H1 (cell line): Measurements from ENCODE around the gene ATG4C. TPM values are rescaled to one million over a fixed set of nuclear protein-coding genes. Genes with fewer than 3 reads are reported as not detected.

Source experiments
- CTCF ChIA-PET: fragments of 300-600 bp; sonication (Branson Sonifier 250); formaldehyde crosslinking; loops from one replicate; lab custom pipeline; 2021; ENCODE audit not compliant: partially characterized antibody; lab: Charles Lee
- POLR2A ChIA-PET: fragments of 300-600 bp; sonication (Branson Sonifier 250); formaldehyde crosslinking; loops from one replicate; lab custom pipeline; 2021; ENCODE audit warnings: inconsistent platforms; ENCODE audit not compliant: partially characterized antibody; lab: Charles Lee
- DNase-seq, 2 experiments: peaks; one replicate each; pipeline versions ENCODE4 v3.0.0 to v3.0.0-alpha.2; 2010 to 2022; ENCODE audit warnings: low spot score in 2 of 2, low read depth in 1 of 2, mixed read lengths in 1 of 2
- FAIRE-seq: peaks from 2 replicates; lab custom pipeline; 2011; peaks lifted over from hg19 to GRCh38; lab: Jason Lieb, UNC
- H2AFZ ChIP-seq: 2 replicates; pipeline ENCODE4 v1.8.1; 2012; ENCODE audit warnings: low read length, inconsistent platforms
- H2AK5ac ChIP-seq: 2 replicates; pipeline ENCODE4 v1.6.1; 2013; ENCODE audit warnings: low read depth, low read length
- H2BK120ac ChIP-seq: replicated peaks from 2 replicates; pipeline ENCODE3; 2013; ENCODE audit warnings: low read depth, low read length, inconsistent platforms
- H2BK12ac ChIP-seq: 2 replicates; pipeline ENCODE4 v1.6.1; 2013; ENCODE audit warnings: low read depth, low read length
- H2BK15ac ChIP-seq: 2 replicates; pipeline ENCODE4 v1.6.1; 2013; ENCODE audit warnings: low read length
- H2BK20ac ChIP-seq: 2 replicates; pipeline ENCODE4 v1.6.1; 2013; ENCODE audit warnings: low read length
- H2BK5ac ChIP-seq: 2 replicates; pipeline ENCODE4 v1.6.1; 2013; ENCODE audit warnings: low read depth, low read length
- H3K14ac ChIP-seq: 2 replicates; pipeline ENCODE4 v1.6.1; 2013; ENCODE audit warnings: inconsistent platforms; ENCODE audit not compliant: insufficient read length
- H3K18ac ChIP-seq: 2 replicates; pipeline ENCODE4 v1.6.1; 2013; ENCODE audit warnings: low read length; ENCODE audit errors: extremely low read depth
- H3K23ac ChIP-seq: 2 replicates; pipeline ENCODE4 v1.6.1; 2013; ENCODE audit warnings: inconsistent platforms; ENCODE audit not compliant: insufficient read length
- H3K23me2 ChIP-seq: 2 replicates; pipeline ENCODE4 v1.6.1; 2013; ENCODE audit warnings: low read depth, low read length
- H3K27ac ChIP-seq: 2 replicates; pipeline ENCODE4 v1.6.1; 2011; ENCODE audit warnings: low read depth, low read length, inconsistent platforms
- H3K27me3 ChIP-seq, 4 experiments: replicated peaks in 1 of 4; 1 replicate in 1 of 4; 2 replicates in 3 of 4; pipeline versions ENCODE4 v1.6.1 to v1.8.1; 2011 to 2013; ENCODE audit warnings: low read length in 3 of 4, mild to moderate bottlenecking in 3 of 4, inconsistent platforms in 2 of 4, mixed read lengths in 2 of 4, moderate library complexity in 1 of 4; ENCODE audit not compliant: control insufficient read depth in 3 of 4, insufficient read depth in 3 of 4; ENCODE audit errors: extremely low read depth in 1 of 4
- H3K36me3 ChIP-seq, 4 experiments: 2 replicates each; pipeline versions ENCODE4 v1.6.1 to v1.8.1; 2011 to 2013; ENCODE audit warnings: mild to moderate bottlenecking in 4 of 4, low read length in 3 of 4, moderate library complexity in 2 of 4, control low read depth in 1 of 4, inconsistent platforms in 1 of 4; ENCODE audit not compliant: insufficient read depth in 4 of 4, control insufficient read depth in 2 of 4
- H3K4ac ChIP-seq: replicated peaks from 2 replicates; pipeline ENCODE3; 2013; ENCODE audit warnings: low read length, low read depth, mixed read lengths, inconsistent platforms; ENCODE audit not compliant: insufficient read length
- H3K4me1 ChIP-seq, 4 experiments: replicated peaks in 1 of 4; 1 replicate in 1 of 4; 2 replicates in 3 of 4; pipeline versions ENCODE4 v1.6.1 to v1.8.1; 2011 to 2013; ENCODE audit warnings: low read length in 3 of 4, inconsistent platforms in 2 of 4, mixed read lengths in 1 of 4; ENCODE audit not compliant: insufficient read depth in 4 of 4, control insufficient read depth in 3 of 4
- H3K4me2 ChIP-seq, 2 experiments: 2 replicates each; pipeline versions ENCODE4 v1.6.1 to v1.8.1; 2011 to 2013; ENCODE audit warnings: low read depth in 2 of 2, low read length in 2 of 2, control low read depth in 1 of 2, inconsistent platforms in 1 of 2, mild to moderate bottlenecking in 1 of 2; ENCODE audit not compliant: insufficient read depth in 1 of 2
- H3K4me3 ChIP-seq, 4 experiments: fragments of 200-600, 300-600 bp in 1 of 4; sonication (generic), shearing (Covaris generic), sonication (Bioruptor Twin) in 1 of 4; 2 replicates each; pipeline versions ENCODE4 v1.5.1 to v1.8.1; 2011 to 2016; ENCODE audit warnings: low read length in 4 of 4, low read depth in 3 of 4, control low read depth in 2 of 4, inconsistent platforms in 2 of 4, mild to moderate bottlenecking in 2 of 4, mixed read lengths in 1 of 4, moderate library complexity in 1 of 4; ENCODE audit not compliant: insufficient read depth in 2 of 4; ENCODE audit errors: extremely low read depth in 1 of 4
- H3K56ac ChIP-seq: replicated peaks from 2 replicates; pipeline ENCODE3; 2013; ENCODE audit warnings: low read depth, mild to moderate bottlenecking, mixed read lengths, low read length, inconsistent platforms; ENCODE audit not compliant: insufficient read length
- H3K79me1 ChIP-seq: 2 replicates; pipeline ENCODE4 v1.6.1; 2013; ENCODE audit warnings: low read depth, low read length, control low read depth
- H3K79me2 ChIP-seq, 2 experiments: 2 replicates each; pipeline versions ENCODE4 v1.6.1 to v1.8.1; 2012 to 2013; ENCODE audit warnings: low read length in 2 of 2, mild to moderate bottlenecking in 2 of 2, inconsistent platforms in 1 of 2; ENCODE audit not compliant: insufficient read depth in 2 of 2, control insufficient read depth in 1 of 2
- H3K9ac ChIP-seq, 4 experiments: replicated peaks in 1 of 4; 1 replicate in 1 of 4; 2 replicates in 3 of 4; pipeline versions ENCODE4 v1.6.1 to v1.8.1; 2011 to 2013; ENCODE audit warnings: low read depth in 3 of 4, low read length in 3 of 4, control low read depth in 2 of 4, mild to moderate bottlenecking in 2 of 4, moderate library complexity in 2 of 4, inconsistent platforms in 1 of 4; ENCODE audit errors: extremely low read depth in 1 of 4
- H3K9me3 ChIP-seq, 2 experiments: 2 replicates each; pipeline versions ENCODE4 v1.6.1 to v1.8.1; 2012 to 2013; ENCODE audit warnings: mild to moderate bottlenecking in 2 of 2, moderate library complexity in 2 of 2, control low read depth in 1 of 2, inconsistent platforms in 1 of 2, low read depth in 1 of 2, low read length in 1 of 2, mixed read lengths in 1 of 2; ENCODE audit not compliant: insufficient read depth in 2 of 2
- H4K20me1 ChIP-seq, 2 experiments: replicated peaks in 1 of 2; 2 replicates each; pipeline versions ENCODE3 to v1.8.1; 2011 to 2013; ENCODE audit warnings: inconsistent platforms in 2 of 2, low read length in 2 of 2, mild to moderate bottlenecking in 1 of 2; ENCODE audit not compliant: insufficient read depth in 2 of 2, control insufficient read depth in 1 of 2
- H4K5ac ChIP-seq: 2 replicates; pipeline ENCODE4 v1.6.1; 2013; ENCODE audit warnings: low read length, low read depth, mixed read lengths, inconsistent platforms; ENCODE audit not compliant: insufficient read length
- H4K8ac ChIP-seq: 2 replicates; pipeline ENCODE4 v1.8.0; 2013; ENCODE audit warnings: mild to moderate bottlenecking, moderate library complexity, low read length, inconsistent platforms; ENCODE audit not compliant: insufficient read depth; ENCODE audit errors: extremely low read depth
- H4K91ac ChIP-seq: replicated peaks from 2 replicates; pipeline ENCODE3; 2013; ENCODE audit warnings: low read length, mixed read lengths, inconsistent platforms; ENCODE audit not compliant: insufficient read length
- ASH2L ChIP-seq: fragments of 200-600, 300-600 bp; sonication (generic); IDR thresholded peaks from one replicate; pipeline ENCODE4 v1.7.1; 2017; ENCODE audit warnings: low read length
- HDAC6 ChIP-seq: IDR thresholded peaks from one replicate; pipeline ENCODE4 v1.7.1; 2012; ENCODE audit warnings: low read depth, mild to moderate bottlenecking, inconsistent platforms, low read length, moderate library complexity
- JUN ChIP-seq: IDR thresholded peaks from 2 replicates; pipeline ENCODE4 v1.6.1; 2011; ENCODE audit warnings: low read depth, mild to moderate bottlenecking, improper control_type of control experiment, low read length
- KDM5A ChIP-seq: fragments of 200-600 bp; IDR thresholded peaks from 2 replicates; pipeline ENCODE4 v1.7.1; 2012; ENCODE audit warnings: mild to moderate bottlenecking, low read length, inconsistent platforms, mixed read lengths
- RAD21 ChIP-seq, 2 experiments: IDR thresholded peaks in 1 of 2; conservative IDR thresholded peaks in 1 of 2; 2 replicates each; pipeline ENCODE4 v1.6.1; 2011; ENCODE audit warnings: low read depth in 2 of 2, low read length in 2 of 2, improper control_type of control experiment in 1 of 2, inconsistent platforms in 1 of 2, mild to moderate bottlenecking in 1 of 2, moderate library complexity in 1 of 2
- RBBP5 ChIP-seq: IDR thresholded peaks from 2 replicates; pipeline ENCODE4 v1.7.1; 2012; ENCODE audit warnings: low read depth, mild to moderate bottlenecking, inconsistent platforms, low read length, moderate library complexity, borderline replicate concordance
- SIX5 ChIP-seq: IDR thresholded peaks from 2 replicates; pipeline ENCODE4 v1.6.1; 2011; ENCODE audit warnings: mild to moderate bottlenecking, low read depth, low read length
- YY1 ChIP-seq: IDR thresholded peaks from 2 replicates; pipeline ENCODE4 v1.6.1; 2011; ENCODE audit warnings: low read depth, mild to moderate bottlenecking, low read length
- polyA plus RNA-seq, 7 experiments: library from polyadenylated mRNA; depleted of rRNA in 3 of 7; stranded (reverse) in 5 of 7; unstranded in 2 of 7; fragments of >200 nt in 5 of 7; fragments of 200-250 nt in 2 of 7; gene quantifications; 1 replicate in 5 of 7; 2 replicates in 1 of 7; 4 replicates in 1 of 7; pipeline versions ENCODE4 v1.2.1 to v1.2.3, GENCODE V29; 2011 to 2013; ENCODE audit warnings: missing spikeins in 2 of 7, mixed read lengths in 2 of 7
- total RNA-seq: library from RNA; stranded (reverse); fragmentation: NEBNext Ultra II Directional; extraction: Animal tissue kit (Norgen Biotek cat#: 25700); gene quantifications from 2 replicates; pipeline ENCODE4 v1.2.1, GENCODE V29; 2021
- TF ChIP-seq, protein P1 (sequence below): IDR thresholded peaks from 2 replicates; pipeline ENCODE4 v1.6.1; 2012; ENCODE audit warnings: low read length, inconsistent platforms
- TF ChIP-seq, protein P2 (sequence below), 3 experiments: IDR thresholded peaks; 1 replicate in 2 of 3; 2 replicates in 1 of 3; pipeline versions ENCODE4 v1.5.1 to v1.6.1; 2011; ENCODE audit warnings: low read length in 3 of 3, mild to moderate bottlenecking in 3 of 3, inconsistent platforms in 2 of 3, low read depth in 1 of 3, moderate library complexity in 1 of 3; ENCODE audit not compliant: insufficient read depth in 1 of 3; ENCODE audit errors: control extremely low read depth in 1 of 3

ATG4C gene
- total and polyA plus RNA-seq, 2 of the 8 experiments (the other 6 are each of a cell fraction or from before 2014, with no cell fraction given): 5.1 to 22.2 TPM

DNA sequence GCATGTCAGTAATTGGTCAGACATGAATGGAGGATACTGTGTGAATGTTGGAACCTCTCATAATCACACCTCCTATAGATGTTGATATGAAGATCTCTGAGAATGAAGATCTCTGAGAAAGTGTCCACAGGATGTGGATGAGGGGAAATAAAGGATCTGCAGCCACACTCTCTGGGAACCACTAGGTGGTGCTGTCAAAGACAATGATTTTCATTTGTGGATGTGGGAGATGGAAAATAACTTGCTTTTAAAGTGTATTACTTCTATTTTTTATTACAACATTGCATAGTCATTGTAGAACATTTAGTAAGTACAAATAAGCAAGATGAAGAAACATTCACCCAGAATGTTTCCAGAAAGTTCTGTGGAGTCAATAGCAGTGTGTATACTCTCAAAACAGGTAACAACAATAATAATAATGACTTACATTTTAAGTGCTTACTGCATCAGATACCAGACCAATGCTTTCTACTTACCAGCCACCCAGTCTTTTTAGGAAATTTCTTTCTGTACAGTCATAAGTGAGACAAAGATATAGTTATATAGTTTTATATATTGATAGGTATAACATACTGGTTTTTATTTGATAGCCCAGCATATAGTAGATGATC is 128.2 kb downstream of the ATG4C start:
- H4K8ac ChIP-seq: no peak overlapping the region
- H3K23me2 ChIP-seq: no peaks in the 10 kb centered on the region
- H3K79me1 ChIP-seq: no peaks in the 10 kb centered on the region
- no peaks in the 10 kb centered on the region for H4K20me1 ChIP-seq
- H3K36me3 ChIP-seq: no peaks in the 10 kb centered on the region
- H3K14ac ChIP-seq: no peak overlapping the region
- H2BK20ac ChIP-seq: no peak overlapping the region
- H3K18ac ChIP-seq: no peak overlapping the region
- H3K9me3 ChIP-seq: no peaks in the 10 kb centered on the region
- no peak overlapping the region for H3K4me3 ChIP-seq
- no peak overlapping the region for H2AK5ac ChIP-seq
- no peak overlapping the region for H4K5ac ChIP-seq
- H2BK12ac ChIP-seq: no peak overlapping the region
- H4K91ac ChIP-seq: no peak overlapping the region
- H3K23ac ChIP-seq: no peak overlapping the region
- H3K4me1 ChIP-seq: no peaks in the 10 kb centered on the region
- ChIA-PET POLR2A (no interaction called here), CTCF (interaction anchor here (0.7 to 2.5 kb wide), 27 partner anchors 8 to 237 kb away, joined by 3 to 11 read pairs (median 4); no protein-coding TSS in a partner anchor)
- FAIRE-seq (peak; percentile 73), DNase-seq (no peak)
- no peak overlapping the region for H3K9ac ChIP-seq
- no peak overlapping the region for H3K4ac ChIP-seq
- no peak overlapping the region for H3K4me2 ChIP-seq
- no peak overlapping the region for H2AFZ ChIP-seq
- no peaks in the 10 kb centered on the region for H3K79me2 ChIP-seq
- no peak overlapping the region for H3K27ac ChIP-seq
- no peaks in the 10 kb centered on the region for H3K27me3 ChIP-seq
- H3K56ac ChIP-seq: no peak overlapping the region
- H2BK120ac ChIP-seq: no peak overlapping the region
- no peak overlapping the region for H2BK15ac ChIP-seq
- no peak overlapping the region for H2BK5ac ChIP-seq
- TF ChIP-seq, protein P1, sequence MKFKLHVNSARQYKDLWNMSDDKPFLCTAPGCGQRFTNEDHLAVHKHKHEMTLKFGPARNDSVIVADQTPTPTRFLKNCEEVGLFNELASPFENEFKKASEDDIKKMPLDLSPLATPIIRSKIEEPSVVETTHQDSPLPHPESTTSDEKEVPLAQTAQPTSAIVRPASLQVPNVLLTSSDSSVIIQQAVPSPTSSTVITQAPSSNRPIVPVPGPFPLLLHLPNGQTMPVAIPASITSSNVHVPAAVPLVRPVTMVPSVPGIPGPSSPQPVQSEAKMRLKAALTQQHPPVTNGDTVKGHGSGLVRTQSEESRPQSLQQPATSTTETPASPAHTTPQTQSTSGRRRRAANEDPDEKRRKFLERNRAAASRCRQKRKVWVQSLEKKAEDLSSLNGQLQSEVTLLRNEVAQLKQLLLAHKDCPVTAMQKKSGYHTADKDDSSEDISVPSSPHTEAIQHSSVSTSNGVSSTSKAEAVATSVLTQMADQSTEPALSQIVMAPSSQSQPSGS: no peak
- no peak for TF ChIP-seq KDM5A
- TF ChIP-seq JUN: no peak
- TF ChIP-seq RAD21 (IDR thresholded peaks at IDR 0.05 in 1 of 2, conservative IDR thresholded peaks at IDR 0.05 in 1 of 2; ENCODE audit: low read depth in 2 of 2, low read length in 2 of 2): peak in 1 of 2 experiments; percentile 50; a peak in 3 of 4 replicates
- TF ChIP-seq RBBP5: no peak
- TF ChIP-seq, protein P2, sequence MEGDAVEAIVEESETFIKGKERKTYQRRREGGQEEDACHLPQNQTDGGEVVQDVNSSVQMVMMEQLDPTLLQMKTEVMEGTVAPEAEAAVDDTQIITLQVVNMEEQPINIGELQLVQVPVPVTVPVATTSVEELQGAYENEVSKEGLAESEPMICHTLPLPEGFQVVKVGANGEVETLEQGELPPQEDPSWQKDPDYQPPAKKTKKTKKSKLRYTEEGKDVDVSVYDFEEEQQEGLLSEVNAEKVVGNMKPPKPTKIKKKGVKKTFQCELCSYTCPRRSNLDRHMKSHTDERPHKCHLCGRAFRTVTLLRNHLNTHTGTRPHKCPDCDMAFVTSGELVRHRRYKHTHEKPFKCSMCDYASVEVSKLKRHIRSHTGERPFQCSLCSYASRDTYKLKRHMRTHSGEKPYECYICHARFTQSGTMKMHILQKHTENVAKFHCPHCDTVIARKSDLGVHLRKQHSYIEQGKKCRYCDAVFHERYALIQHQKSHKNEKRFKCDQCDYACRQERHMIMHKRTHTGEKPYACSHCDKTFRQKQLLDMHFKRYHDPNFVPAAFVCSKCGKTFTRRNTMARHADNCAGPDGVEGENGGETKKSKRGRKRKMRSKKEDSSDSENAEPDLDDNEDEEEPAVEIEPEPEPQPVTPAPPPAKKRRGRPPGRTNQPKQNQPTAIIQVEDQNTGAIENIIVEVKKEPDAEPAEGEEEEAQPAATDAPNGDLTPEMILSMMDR (IDR thresholded peaks at IDR 0.05; ENCODE audit: control extremely low read depth in 1 of 3, insufficient read depth in 1 of 3, low read depth in 1 of 3, low read length in 3 of 3): peak in 2 of 3 experiments; percentile 42 to 80; a peak in 2 of 4 replicates
- no peak for TF ChIP-seq ASH2L
- TF ChIP-seq YY1: no peak
- TF ChIP-seq SIX5: no peak
- TF ChIP-seq HDAC6: no peak
